Right forelimb (tissue), 1 donor: ENCODE data around the gene CHRNA7.

ENCODE experiments used
- DNase-seq: peaks from one replicate; pipeline ENCODE4 v3.0.0-alpha.2; 2018

The CHRNA7 gene

DNA sequence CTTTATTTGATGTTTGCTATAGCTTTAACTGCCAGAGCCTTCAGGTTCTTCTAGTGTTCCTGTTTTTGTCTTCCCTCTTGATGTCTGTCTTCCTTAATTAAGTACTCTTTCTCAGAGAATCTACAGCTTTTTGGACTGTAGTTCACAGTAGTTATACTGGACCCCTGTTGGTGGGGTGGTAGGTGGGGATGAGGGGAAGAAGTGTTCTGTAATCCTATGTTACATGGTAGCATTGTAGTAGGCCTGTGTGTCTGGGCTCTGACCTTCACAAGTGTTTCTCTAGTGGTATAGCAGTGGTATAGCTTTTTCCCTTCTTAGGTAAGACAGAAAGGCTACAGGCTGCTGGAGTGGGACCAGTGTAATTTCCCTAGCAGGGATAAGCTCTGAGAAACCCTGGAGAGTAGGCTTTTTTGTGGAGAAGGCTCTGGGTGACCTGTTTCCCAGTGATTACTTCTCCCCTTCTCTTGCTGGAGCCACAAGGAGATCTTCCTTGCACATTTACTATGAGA lies 59.6 kb downstream of the CHRNA7 start:
- DNase-seq = no peak

DNA sequence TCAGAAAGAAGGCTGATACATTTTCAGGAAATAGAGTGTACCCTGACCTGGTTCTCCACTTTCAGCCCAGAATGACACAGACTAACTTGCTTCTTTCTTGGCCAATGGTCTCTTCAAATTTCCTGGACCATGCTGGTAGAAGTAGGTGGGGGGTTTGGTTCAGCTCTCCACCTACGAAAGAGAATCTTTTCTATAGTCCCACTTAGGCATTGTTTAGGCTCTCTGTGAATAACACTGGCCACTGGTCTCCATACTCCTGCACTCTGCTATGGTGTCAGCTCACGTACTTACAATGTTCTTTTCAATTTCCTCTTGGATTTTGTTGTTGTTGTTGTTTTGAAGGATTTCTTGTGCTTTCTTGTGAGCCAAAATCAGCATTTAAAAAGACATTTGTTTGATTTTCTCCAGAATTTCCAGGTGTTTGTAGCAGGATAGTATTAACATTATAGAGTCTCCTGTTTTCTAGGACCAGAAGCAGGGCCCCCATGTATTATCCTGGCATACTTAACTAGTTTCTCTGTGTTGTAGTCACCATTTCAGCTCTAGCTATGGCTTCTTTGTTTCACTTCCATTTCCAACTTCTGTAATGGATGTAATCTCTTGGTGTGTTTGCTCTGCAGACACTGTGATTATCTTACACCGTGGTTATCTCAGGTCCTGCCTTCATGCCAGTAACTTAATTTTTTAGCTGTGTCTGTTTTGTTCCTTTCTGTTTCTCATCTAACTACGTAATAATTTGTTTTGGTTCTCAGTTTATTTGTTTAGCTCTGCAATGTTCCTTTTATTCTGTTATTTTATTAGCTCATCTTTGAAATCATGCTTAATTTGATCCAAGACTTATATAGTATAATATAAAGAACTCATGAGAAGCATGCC lies 61.4 kb downstream of the CHRNA7 start:
- DNase-seq = no peak

- no peak for DNase-seq
Observed at GRCh38 chr15:32096213-32096612, 65.9 kb downstream of the CHRNA7 start.

- no peak for DNase-seq
Observed at GRCh38 chr15:32096916-32097617, 66.8 kb downstream of the CHRNA7 start.

- no peak for DNase-seq
Observed at GRCh38 chr15:32098033-32098432, 67.7 kb downstream of the CHRNA7 start.

GRCh38 chr15:32099097-32099785 lies 68.9 kb downstream of the CHRNA7 start:
- DNase-seq = no peak

GRCh38 chr15:32099956-32100684 lies 69.8 kb downstream of the CHRNA7 start:
- DNase-seq = no peak

GRCh38 chr15:32104061-32104995 lies 74.0 kb downstream of the CHRNA7 start:
- no peak for DNase-seq

DNA sequence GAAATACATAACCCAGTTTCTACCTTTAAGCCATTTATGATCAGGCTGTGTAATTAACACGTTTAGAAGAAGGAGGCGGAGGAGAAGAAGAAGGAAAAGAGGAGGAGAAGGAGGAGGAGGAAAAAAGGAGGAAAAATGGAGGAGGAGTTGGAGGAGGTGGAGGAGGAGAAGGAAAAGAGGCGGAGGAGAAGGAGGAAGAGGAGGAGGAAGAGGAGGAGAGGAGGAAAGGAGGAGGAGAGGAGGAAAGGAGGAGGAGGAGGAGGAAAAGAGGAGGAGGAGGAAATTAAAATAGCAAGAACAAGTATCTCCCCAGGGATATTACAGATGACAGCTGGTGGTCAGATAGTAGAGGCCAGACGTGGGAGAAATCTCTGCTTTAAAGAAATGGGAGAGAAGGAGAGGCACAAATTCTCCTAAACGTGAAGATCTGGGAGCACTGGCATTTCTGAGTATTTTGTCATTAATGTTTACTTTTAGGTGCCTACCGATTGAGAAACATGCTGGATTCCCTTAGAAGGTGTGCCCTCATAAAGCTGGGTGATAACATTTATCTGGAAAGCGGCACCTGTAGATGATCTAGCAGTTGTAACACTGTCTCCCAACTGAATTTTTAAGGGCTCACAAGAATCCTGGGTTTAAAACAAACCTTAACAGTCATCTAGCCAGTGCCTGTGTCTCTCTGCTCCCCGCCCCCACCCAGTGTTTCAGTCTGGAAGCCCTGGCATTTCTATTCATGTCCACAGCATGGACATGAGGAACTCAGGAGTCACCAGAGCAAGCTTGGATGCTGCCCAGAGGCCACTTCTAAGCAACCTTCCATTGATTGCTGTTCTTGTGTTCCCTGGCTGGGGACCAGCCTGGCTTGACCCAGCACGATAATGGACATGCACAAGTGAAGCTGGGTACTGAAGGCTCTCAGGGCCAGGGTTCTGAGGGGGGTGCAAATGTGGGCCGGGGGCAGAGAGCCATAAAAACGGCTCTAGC lies 75.2 kb downstream of the CHRNA7 start:
- no peak for DNase-seq

DNA sequence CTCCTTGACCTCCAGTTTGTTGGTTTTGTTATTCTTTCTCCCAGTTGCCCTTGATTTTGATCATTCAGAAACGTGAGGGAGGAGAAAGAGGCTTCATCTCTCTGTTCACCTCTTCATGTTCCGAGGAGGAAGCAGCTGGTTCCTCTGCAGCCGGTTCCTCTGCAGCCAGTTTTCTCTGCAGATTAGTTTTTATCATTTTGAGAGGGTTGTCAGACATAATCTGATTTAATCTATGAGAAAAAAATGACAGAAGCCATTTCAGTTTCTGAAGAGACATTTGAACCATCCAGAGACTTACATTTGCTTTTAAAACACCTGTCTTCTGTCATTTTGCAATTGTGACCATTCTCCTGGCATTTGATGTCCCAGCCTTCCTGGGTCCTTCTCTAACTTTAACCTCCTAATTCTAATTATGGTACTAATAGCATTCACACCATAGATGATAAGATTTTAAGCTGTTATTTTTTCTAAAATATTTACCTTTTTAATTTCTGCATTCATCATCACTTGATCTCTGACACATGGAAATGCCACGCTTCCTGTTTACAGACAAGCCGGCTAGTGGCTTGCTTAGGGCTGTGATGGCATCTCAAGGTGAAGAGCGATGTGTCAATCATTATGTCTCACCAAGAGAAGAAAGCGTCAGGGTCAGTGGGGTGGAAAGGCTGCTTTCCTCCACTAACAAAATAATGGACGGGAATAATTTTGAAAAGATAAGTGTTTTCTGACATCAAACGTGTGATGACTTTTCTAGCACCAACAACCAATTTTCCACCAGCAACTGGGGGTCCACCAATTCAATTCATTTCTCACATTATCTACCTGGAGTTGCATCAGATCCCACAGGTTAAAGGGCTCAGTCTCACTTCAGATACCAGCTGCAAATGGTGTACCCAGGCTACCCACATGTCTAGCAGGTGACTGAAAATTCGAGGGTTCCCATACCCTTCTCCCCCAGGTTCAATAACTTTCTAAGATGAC lies 76.4 kb downstream of the CHRNA7 start:
- DNase-seq = no peak

DNA sequence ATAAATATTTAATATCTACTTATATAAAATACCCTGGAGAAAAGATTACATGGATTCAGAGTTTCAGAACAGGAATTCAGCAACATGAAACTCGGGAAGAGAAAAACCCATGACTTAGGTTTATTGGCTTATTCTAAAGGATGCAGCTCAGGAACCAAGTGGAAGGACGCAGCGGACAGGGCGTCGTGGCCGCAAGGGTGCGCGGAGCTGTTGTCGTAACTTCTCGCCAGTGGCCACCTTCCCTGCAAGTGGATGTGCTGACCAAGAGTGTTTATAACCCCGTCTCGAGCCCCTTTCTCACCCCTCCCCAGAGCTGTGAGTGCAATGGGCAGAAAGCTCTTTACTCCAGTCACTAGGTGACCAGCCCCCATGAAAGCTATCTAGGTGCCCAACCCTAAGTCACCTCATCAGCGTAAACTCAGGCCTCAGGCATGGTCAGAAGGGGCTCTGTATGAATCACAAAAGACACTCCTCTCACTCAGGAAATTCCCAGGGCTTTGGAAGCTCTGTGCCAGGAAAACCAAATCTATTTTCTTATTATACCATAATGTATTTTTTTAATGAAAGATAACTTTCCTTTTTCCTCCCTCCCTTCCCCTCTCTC lies 77.3 kb downstream of the CHRNA7 start:
- DNase-seq = no peak

DNA sequence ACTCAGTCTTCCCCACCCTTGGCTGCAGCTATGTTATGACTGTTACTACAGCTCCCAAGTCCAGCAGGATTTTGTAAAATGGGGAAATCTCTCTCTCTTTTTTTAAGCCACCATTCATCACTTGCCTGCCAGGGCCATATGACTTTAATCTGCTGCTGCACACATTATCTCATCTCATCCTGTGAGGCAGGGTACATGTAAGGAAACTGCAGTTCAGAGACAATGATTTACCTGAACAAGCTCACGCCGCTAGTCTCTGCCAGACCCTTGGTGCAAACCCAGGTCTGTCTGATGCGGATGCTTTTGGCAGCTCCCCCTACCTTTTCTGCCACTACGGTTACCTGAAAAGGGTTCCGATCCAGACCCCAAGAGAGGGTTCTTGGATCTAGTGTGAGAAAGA lies 78.3 kb downstream of the CHRNA7 start:
- no peak for DNase-seq

DNA sequence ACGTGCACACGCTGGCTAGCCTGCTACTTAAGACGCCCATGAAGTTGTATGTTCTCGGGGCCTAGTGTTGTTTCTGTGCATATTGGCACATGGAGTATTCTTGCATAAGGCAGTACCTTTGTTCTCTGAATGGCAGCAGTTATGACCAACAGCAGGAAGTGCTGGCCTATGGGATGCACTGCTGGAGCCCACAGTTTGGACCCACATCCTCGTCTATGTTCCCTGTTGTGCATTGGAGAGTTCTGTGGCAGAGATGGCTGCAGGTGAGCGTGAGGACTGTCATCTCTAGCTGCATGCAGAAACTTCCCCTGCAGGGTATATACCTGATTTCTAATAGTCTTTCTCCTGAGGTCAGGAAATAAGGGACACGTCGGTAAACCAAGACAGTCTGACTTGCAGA lies 81.8 kb downstream of the CHRNA7 start:
- no peak for DNase-seq

DNA sequence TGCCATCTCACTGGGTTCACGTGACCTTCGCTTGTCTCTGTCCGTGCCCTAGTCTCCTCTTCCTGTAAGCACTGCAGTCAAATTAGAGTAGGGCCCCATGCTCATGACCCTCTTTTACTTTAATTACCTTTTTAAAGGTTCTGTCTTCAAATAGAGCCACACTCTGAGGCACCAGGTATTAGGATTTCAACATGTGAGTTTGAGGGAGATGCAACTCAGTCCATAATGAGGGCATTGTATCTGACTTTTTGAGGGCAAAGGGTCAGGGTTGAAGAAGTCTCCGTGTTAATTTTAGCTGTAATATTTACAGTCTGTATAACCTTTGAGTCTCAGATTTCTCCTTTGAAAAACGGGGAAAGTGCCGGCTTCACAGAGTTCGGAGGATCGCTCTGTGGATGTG lies 82.9 kb downstream of the CHRNA7 start:
- no peak for DNase-seq

DNA sequence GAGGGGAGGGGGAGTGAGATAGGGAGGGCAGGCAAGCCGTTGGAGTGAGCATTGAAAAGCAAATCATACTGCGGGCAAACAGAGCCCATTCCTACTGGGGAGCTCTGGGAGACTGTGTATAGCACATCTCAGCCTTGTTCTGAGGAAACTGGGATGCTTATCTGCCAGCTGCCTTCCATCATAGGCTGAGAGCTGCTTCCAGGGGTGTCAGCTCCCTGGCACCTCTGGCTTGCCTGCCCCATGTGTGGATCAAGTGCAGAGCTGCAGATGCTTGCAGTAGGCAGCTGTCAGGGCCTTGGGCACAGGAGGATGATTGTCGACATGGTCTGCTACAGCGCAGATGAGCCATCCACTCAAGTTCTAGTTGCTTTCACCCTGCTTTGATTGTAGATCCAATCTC lies 86.8 kb downstream of the CHRNA7 start:
- no peak for DNase-seq

DNA sequence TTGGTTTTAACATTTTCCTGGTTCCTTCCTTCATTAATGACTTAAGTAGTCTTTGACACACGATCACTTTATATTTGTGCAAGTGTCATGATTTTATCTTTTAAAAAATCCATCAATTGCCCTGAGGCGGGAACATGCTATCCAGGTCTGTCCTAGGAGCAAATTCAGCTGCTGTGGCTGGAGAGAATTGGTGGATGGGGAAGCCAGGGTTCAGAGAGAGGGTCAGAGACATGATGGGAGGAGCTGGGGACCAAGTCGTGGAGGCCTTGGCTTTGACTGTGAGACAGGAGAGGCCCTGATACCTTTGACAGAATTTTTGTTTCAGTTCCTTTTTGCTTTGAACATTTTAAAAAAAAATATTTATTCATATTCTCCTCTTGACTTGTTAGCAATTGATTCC lies 89.0 kb downstream of the CHRNA7 start:
- DNase-seq = no peak

DNA sequence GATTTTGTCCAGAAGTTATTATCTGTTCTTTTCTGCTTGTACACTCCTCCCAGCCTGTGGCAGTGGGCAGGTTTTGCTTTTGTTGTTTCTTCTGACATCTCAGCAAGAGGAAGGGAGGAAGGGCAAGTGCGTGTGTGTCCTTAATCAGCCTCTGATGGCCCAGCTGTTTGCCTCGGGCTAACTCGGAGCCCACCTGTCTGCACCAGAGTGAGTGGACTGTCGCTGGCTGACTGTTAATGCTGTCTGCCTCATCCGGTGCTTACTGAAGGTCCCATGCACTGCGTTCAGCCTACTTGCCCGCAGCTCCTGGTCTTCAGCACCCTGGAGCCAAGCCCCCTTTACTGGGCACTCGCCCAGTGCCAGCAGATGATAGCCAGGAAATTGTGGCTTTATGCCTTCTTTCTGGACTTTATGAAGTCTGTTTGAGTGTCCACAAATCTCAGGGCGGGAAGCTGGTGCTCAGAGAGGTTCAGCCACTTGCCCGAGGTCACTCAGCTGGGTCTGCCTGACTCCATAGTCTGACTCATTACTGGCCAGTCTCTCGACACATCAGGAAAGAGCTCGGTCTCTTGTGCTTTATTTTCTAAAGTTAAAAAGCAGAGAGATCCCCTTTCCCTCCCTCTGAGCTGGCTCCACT lies 89.5 kb downstream of the CHRNA7 start:
- DNase-seq = no peak
